ENCODE measurements around the gene MEIS2. TPM values are rescaled to one million over a fixed set of nuclear protein-coding genes. Genes with fewer than 3 reads are reported as not detected.

MEIS2 gene
- total and polyA plus RNA-seq, 2 donors (not counting 3 experiments of a cell fraction or from before 2014, with no cell fraction given), result 22.5 to 26.2 TPM

GRCh38 chr15:37041836-37042235 is 58.5 kb downstream of the MEIS2 start:
- TF ChIP-seq CTCF (IDR thresholded peaks at IDR 0.05; ENCODE audit: extremely low read depth in 1 of 2, insufficient read depth in 1 of 2, low read depth in 1 of 2, low read length in 2 of 2) (no peak), JUN (IDR thresholded peaks at IDR 0.05; ENCODE audit: borderline replicate concordance, insufficient read depth, insufficient read length, low read depth) (no peak), POLR2A (IDR thresholded peaks at IDR 0.05; ENCODE audit: low read depth, low read length) (no peak), POLR2AphosphoS5 (IDR thresholded peaks at IDR 0.05; ENCODE audit: insufficient read depth, low read depth, low read length) (no peak), GATA2 (IDR thresholded peaks at IDR 0.05; ENCODE audit: insufficient read depth, insufficient read length, low read depth, low read length) (no peak), MAX (IDR thresholded peaks at IDR 0.05; ENCODE audit: insufficient read depth, insufficient read length) (no peak), FOS (IDR thresholded peaks at IDR 0.05; ENCODE audit: borderline replicate concordance, insufficient read depth, low read length) (no peak), EZH2 (IDR thresholded peaks at IDR 0.05; ENCODE audit: borderline replicate concordance, low read depth, low read length, severe bottlenecking) (no peak), MYC (IDR thresholded peaks at IDR 0.05; ENCODE audit: low read depth, low read length) (no peak)
- Histone ChIP-seq H3K9me3 (replicated peaks; ENCODE audit: control insufficient read depth, insufficient read depth, low read length) (no peaks in the 10 kb centered on the region), H3K4me3 (replicated peaks in 1 of 3; ENCODE audit: insufficient read depth in 1 of 3, low read depth in 1 of 3, low read length in 3 of 3) (no peak overlapping the region), H4K20me1 (replicated peaks; ENCODE audit: control insufficient read depth, extremely low read depth, insufficient read depth, low read length) (no peaks in the 10 kb centered on the region), H3K4me2 (ENCODE audit: insufficient read depth, low read length) (no peak overlapping the region), H3K27me3 (ENCODE audit: control insufficient read depth in 2 of 2, insufficient read depth in 2 of 2, low read length in 2 of 2) (no peaks in the 10 kb centered on the region), H3K36me3 (ENCODE audit: control insufficient read depth in 2 of 2, extremely low read depth in 1 of 2, insufficient read depth in 2 of 2, low read length in 2 of 2) (peaks cover 0 to 7% of the 10 kb centered on the region in 2 experiments), H3K27ac (ENCODE audit: insufficient read depth, low read depth, low read length) (no peak overlapping the region), H3K79me2 (ENCODE audit: control insufficient read depth, insufficient read depth, low read length) (no peaks in the 10 kb centered on the region), H3K9me1 (replicated peaks; ENCODE audit: control insufficient read depth, extremely low read depth, insufficient read depth, low read length) (no peaks in the 10 kb centered on the region), H2AFZ (ENCODE audit: low read depth, low read length) (no peak overlapping the region), H3K4me1 (ENCODE audit: control insufficient read depth, extremely low read depth, insufficient read depth, low read length) (no peaks in the 10 kb centered on the region), H3K9ac (replicated peaks; ENCODE audit: extremely low read depth, insufficient read depth, low read length) (no peak overlapping the region)
- ChIA-PET CTCF (interaction anchor here (1.4 kb wide), 1 partner anchor 850 kb away, joined by 3 read pairs; no protein-coding TSS in a partner anchor), POLR2A (no interaction called here)
- no peak for FAIRE-seq
- dilution Hi-C loops (cut with MboI; ENCODE audit: extremely low pct_ligation_motif_present, low sequenced_read_pairs), result no loop called here
- DNase-seq (ENCODE audit: low read depth, low spot score), result no peak
- intact Hi-C loops (cut with micrococcal nuclease), result no loop called here
- no TSS peak for BruUV-seq (replicated peaks)
